Tibial nerve (tissue), 4 donors: ENCODE data around the gene HLCS. TPM values are rescaled to one million over a fixed set of nuclear protein-coding genes. Genes with fewer than 3 reads are reported as not detected.
A peak's percentile ranks its signal among the peaks of the same experiment; 100 is the strongest.

Source experiments
- DNase-seq, 2 donors: peaks; one replicate each; pipeline ENCODE4 v3.0.0-alpha.2; 2019; ENCODE audit warnings: low spot score in 2 of 2
- H3K27ac ChIP-seq, 4 donors: fragments of 200-600 bp; sonication (generic) in 3 of 4; one replicate each; pipeline ENCODE4 v1.5.1; 2017 to 2019; ENCODE audit warnings: mild to moderate bottlenecking in 1 of 4
- H3K27me3 ChIP-seq, 2 donors: fragments of 200-600 bp; sonication (generic) in 1 of 2; one replicate each; pipeline versions ENCODE4 v1.5.1 to v1.6.0; 2017 to 2019
- H3K36me3 ChIP-seq, 3 donors: fragments of 200-600 bp; sonication (generic); one replicate each; pipeline ENCODE4 v1.5.1; 2018 to 2019
- H3K4me1 ChIP-seq, 4 donors: fragments of 200-600 bp; sonication (generic) in 3 of 4; one replicate each; pipeline ENCODE4 v1.5.1; 2017 to 2019
- H3K4me3 ChIP-seq, 4 donors: fragments of 200-600 bp; sonication (generic) in 3 of 4; one replicate each; pipeline ENCODE4 v1.5.1; 2017 to 2019; ENCODE audit warnings: mild to moderate bottlenecking in 1 of 4, moderate library complexity in 1 of 4
- H3K9me3 ChIP-seq, 4 donors: fragments of 200-600 bp; sonication (generic) in 3 of 4; one replicate each; pipeline ENCODE4 v1.5.1; 2017 to 2019
- CTCF ChIP-seq, 5 experiments: fragments of 200-600 bp in 3 of 5; fragments of 450-650 bp in 2 of 5; sonication (generic) in 3 of 5; IDR thresholded peaks; one replicate each; pipeline ENCODE4 v1.5.1; 2016 to 2019; ENCODE audit warnings: antibody characterized with exemption in 5 of 5, mild to moderate bottlenecking in 3 of 5, moderate library complexity in 2 of 5
- EP300 ChIP-seq, 2 donors: sonication (generic); formaldehyde crosslinking; IDR thresholded peaks; one replicate each; pipeline ENCODE4 v1.6.1; 2017; ENCODE audit warnings: antibody characterized with exemption in 2 of 2, mild to moderate bottlenecking in 1 of 2
- POLR2A ChIP-seq, 2 donors: fragments of 450-650 bp; IDR thresholded peaks; one replicate each; pipeline ENCODE4 v1.6.1; 2017; ENCODE audit warnings: antibody characterized with exemption in 2 of 2, mild to moderate bottlenecking in 2 of 2, moderate library complexity in 2 of 2
- WGBS, 2 donors: methylation state at CpG; one replicate each; pipeline ENCODE4 v1.1.5; 2018; 5-methylcytosine and 5-hydroxymethylcytosine counted together
- total RNA-seq, 4 donors: library from RNA; depleted of rRNA; stranded (reverse); fragments of >200 nt; gene quantifications; one replicate each; pipeline ENCODE4 v1.1.0, GENCODE V29; 2016

Gene HLCS
- total RNA-seq, 4 donors from 2014 or later = 14.4 to 19.0 (median 17.4) TPM

GRCh38 chr21:36750576-36750959 lies 215.9 kb downstream of the HLCS start:
- TF ChIP-seq CTCF (IDR thresholded peaks at IDR 0.05) (no peak), EP300 (IDR thresholded peaks at IDR 0.05) (no peak), POLR2A (IDR thresholded peaks at IDR 0.05) (no peak)
- WGBS, 2 donors = 87 to 88% methylated on average over 2 of the region's 2 CpGs
- Histone ChIP-seq H3K27ac (no peak overlapping the region), H3K4me3 (no peak overlapping the region), H3K9me3 (no peaks in the 10 kb centered on the region), H3K27me3 (peaks cover 0 to 33% of the 10 kb centered on the region in 2 donors), H3K4me1 (peaks cover 0 to 11% (median 2%) of the 10 kb centered on the region in 4 donors), H3K36me3 (peaks cover 0 to 41% (median 0%) of the 10 kb centered on the region in 3 donors)
- DNase-seq = no peak

- no peak overlapping the region for H3K27ac ChIP-seq
- no peaks in the 10 kb centered on the region for H3K9me3 ChIP-seq
- peaks cover 0 to 33% of the 10 kb centered on the region in 2 donors for H3K27me3 ChIP-seq
- DNase-seq = no peak
- H3K4me1 ChIP-seq = peaks cover 0 to 11% (median 2%) of the 10 kb centered on the region in 4 donors
- 62 to 69% methylated on average over 14 of the region's 14 CpGs for WGBS, 2 donors
- H3K36me3 ChIP-seq = peaks cover 0 to 36% (median 0%) of the 10 kb centered on the region in 3 donors
- H3K4me3 ChIP-seq = no peak overlapping the region
- TF ChIP-seq EP300 (IDR thresholded peaks at IDR 0.05) = no peak
- no peak for TF ChIP-seq POLR2A (IDR thresholded peaks at IDR 0.05)
- no peak for TF ChIP-seq CTCF (IDR thresholded peaks at IDR 0.05)
Observed at GRCh38 chr21:36749935-36750575, 216.4 kb downstream of the HLCS start.

- DNase-seq = no peak
- peak overlapping the region in 1 of 4 donors; percentile 41 for H3K27ac ChIP-seq
- TF ChIP-seq EP300 (IDR thresholded peaks at IDR 0.05) = no peak
- TF ChIP-seq CTCF (IDR thresholded peaks at IDR 0.05) = peak in 2 of 5 experiments; percentile 15 to 44
- H3K9me3 ChIP-seq = no peaks in the 10 kb centered on the region
- WGBS, 2 donors = 11 to 24% methylated on average over 21 to 43 of the region's 80 CpGs
- peaks cover 0 to 11% (median 2%) of the 10 kb centered on the region in 4 donors for H3K4me1 ChIP-seq
- H3K4me3 ChIP-seq = peak overlapping the region in 3 of 4 donors; percentile 15 to 49 (median 18)
- H3K36me3 ChIP-seq = peaks cover 0 to 19% (median 0%) of the 10 kb centered on the region in 3 donors
- H3K27me3 ChIP-seq = peaks cover 0 to 40% of the 10 kb centered on the region in 2 donors
Observed at GRCh38 chr21:36747815-36748383, 218.6 kb downstream of the HLCS start.

- 16 to 21% methylated on average over 33 to 48 of the region's 62 CpGs for WGBS, 2 donors
- Histone ChIP-seq H3K36me3 (peaks cover 0 to 15% (median 0%) of the 10 kb centered on the region in 3 donors), H3K27me3 (peaks cover 0 to 42% of the 10 kb centered on the region in 2 donors), H3K27ac (no peak overlapping the region), H3K4me3 (peak overlapping the region in 1 of 4 donors; percentile 49), H3K9me3 (no peaks in the 10 kb centered on the region), H3K4me1 (peaks cover 0 to 11% (median 2%) of the 10 kb centered on the region in 4 donors)
- TF ChIP-seq POLR2A (IDR thresholded peaks at IDR 0.05) = no peak
- no peak for TF ChIP-seq EP300 (IDR thresholded peaks at IDR 0.05)
- TF ChIP-seq CTCF (IDR thresholded peaks at IDR 0.05) = no peak
- no peak for DNase-seq
Observed at GRCh38 chr21:36747041-36747814, 219.2 kb downstream of the HLCS start.
